ENCODE measurements around the gene DGAT2.

DGAT2 gene

DNA sequence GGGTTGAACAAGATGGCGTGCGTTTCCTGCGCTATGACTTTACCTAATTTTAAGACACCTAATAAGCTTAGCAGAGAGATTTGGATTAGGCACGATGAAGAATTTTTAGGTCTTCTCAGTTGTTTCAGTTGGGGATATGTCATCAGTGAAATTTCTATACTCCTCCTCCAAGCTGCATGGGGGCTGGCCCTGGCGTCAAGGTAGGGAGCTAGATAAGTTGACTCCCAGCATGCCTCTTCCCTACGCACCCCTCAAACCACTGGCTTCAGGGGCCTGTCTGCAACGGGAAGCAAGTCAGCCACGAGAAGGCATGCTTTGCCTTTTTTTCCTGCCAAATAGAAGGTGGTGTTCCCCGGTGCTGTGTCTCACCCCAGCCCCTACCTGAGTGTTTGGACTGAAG, 13.3 kb downstream of the DGAT2 start:
- no peak for DNase-seq

DNA sequence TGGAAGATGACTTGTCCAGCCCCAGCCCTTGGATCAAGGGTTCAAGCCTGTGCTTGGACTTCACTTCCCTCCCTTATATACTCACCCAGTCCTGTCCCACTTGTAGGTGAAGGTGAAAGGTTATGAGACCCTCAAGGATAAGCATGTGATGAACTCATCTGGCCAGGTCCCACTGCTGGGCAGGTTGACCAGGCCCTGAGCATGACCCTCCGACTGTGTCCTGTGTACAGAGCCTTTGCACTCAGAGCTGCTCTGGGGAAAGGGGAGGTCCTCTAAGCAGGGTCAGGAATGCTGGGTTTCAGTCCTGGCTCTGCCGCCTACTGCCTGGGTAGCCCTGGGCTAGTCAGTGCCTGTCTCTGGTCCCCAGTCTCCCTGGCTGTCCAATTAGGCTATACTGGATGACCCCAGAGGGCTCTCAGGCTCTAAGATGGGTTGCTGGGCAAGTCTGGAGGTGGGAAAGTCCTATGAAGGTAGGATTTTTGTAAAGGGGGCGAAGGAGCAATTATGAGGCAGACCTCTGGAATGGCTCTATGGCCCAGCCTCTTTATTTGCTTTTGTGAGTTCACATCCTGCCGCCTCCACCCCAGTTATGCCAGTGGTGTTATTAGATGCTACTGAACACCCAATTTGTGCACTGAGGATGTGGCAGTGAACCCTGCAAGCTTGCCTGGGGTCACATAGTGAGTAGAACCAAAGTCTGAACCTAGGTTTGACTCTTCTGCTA, 14.1 kb downstream of the DGAT2 start:
- no peak for DNase-seq

DNA sequence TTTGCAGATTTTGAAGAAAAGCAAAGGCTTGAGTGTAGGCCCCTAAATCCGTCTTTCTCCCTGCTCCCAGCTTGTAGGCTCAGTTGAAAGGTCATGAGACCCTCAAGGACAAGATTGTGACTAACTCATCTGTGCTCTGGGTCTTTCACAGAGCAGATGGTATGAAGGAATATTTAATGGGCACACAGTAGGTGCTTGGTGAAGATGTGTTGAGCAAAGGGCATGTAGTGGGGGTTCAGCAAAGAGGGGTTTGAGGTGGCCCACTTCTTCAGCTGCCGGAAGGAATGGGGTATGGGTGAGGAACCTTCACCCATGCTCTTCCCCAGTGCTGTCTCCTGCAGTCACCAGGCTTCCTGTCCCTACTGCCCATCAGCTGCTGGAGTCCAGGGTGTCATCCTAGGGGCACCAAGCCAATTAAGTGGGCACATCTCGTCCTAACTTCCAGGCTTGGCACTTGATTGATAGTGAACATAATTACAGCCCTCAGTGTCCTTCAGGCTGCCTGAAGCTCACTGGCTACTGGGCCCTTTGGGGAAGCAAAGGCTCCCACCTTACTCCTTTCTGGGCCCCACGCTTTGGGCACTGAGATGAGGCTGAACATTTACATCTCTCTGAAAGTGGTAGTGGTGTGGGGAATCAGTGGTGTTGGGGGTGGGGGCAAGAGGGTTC, 15.0 kb downstream of the DGAT2 start:
- DNase-seq: no peak

DNA sequence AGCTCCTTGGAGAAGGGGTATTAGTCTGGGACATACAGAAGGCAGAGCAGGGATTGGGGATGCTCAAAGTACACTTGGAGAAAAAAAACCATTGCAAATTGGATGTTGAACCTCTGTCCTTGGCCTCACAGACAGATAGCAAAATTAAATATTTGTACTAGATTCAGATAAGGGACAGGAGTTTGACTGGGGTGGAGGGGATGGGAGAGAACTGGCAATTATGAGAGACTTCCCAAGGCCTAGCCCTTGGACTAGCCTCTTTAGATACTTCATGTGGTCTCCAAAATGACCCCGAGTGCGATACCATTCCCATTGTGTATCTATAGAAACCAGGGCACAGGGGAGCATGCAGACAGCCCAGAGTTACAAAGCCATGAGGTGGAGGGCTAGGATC, 15.5 kb downstream of the DGAT2 start:
- DNase-seq: no peak

DNA sequence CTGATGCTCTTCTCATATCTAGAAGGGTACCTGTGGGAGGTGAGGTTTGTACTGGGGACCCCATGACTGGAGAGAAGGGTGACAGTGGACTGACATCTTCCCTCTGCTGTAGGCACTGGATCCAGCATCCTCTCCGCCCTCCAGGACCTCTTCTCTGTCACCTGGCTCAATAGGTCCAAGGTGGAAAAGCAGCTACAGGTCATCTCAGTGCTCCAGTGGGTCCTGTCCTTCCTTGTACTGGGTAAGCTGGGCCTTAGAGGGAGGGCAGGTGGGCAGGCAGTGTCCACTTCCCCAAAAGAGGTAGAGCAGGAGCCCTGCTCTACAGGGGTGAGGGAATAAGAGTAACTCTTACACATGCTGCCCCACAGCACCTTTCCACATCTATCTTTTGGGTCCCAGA, 15.9 kb downstream of the DGAT2 start:
- DNase-seq: no peak

DNA sequence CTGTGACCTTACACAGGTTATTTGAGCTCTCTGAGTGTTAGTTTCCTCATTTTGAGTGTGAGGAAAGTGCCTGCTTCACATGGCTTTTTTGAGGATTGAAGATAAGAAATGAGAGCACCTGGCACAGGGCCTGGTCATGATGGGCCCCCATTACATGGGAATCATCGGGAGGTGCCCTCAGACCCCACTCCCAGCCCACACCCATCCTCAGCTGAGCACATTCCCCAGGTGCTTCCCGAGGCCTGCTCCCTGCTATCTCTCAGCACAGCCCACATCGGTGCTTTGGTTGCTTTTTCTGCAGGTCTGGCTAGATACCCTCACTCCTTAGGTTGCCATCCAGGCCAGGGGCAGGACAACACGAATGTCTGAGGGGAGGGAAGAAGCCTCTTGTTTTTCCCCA, 16.6 kb downstream of the DGAT2 start:
- no peak for DNase-seq

DNA sequence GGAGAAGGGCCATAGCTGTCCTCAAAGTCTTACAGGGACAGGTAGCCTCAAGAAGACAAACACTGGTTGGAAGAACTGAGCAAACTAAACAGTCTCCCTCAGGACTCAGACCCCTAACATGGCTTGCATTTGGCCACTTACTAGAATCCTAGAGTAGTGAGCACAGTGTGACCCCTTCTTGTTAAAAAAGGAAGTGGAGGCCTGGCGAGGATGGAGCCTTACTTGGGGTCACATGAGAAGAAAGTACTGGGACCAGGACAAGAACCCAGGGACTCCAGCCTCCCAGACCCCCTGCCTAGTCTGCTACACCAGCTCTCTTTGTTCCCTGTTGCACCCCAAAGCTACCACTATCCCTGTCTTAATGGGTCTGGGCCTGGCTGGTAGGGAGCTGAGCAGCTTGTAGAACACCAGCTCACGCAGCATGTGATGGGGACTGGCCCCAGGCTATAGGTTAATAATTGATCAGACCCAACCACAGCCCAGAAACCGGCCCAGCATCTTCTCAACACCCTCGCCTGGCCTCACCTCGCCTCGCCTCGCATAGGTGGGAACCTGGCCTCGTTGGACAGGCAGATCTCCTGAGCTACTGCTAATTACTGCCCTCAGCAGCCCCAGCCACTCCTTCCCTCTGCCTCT, 17.6 kb downstream of the DGAT2 start:
- DNase-seq: no peak

DNA sequence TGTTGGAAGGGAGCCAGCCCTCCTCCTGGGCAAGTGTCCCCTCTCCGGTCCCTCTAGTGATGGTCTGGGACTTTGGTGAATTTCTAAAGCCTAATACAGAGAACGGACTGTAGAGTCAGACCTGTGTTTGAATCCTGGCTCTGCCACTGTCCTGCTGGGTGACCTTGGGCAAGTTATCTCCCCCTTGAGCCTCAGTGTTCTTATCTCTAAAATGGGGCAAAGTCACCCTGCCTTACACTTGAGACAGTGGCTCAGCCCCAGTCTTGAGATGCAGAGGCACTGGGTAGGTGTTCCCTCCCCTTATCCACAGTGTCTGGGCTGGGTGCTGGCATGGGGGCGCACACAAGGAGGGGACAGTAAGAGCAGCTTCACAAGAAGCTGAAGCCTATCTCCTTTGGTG, 20.9 kb downstream of the DGAT2 start:
- DNase-seq: no peak

DNA sequence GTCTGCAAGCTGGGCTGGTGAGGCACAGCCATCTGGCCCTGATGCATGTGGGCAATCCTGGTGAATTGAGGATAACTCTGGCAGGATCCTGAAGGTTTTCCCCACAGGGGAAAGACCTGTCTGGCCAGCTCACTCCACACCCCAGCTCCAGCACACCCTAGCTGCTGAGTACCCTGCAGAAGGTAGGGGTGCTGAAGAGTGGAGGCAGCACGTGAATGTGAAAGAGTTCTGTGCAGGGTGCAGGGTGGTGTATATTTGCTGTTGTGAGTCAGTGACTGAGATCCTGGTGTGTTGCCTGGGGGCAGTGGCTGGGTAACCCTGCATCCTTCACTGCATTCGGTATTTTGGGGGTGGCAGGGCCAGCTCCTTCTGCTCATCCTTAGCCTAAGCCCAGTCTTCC, 22.4 kb downstream of the DGAT2 start:
- no peak for DNase-seq

DNA sequence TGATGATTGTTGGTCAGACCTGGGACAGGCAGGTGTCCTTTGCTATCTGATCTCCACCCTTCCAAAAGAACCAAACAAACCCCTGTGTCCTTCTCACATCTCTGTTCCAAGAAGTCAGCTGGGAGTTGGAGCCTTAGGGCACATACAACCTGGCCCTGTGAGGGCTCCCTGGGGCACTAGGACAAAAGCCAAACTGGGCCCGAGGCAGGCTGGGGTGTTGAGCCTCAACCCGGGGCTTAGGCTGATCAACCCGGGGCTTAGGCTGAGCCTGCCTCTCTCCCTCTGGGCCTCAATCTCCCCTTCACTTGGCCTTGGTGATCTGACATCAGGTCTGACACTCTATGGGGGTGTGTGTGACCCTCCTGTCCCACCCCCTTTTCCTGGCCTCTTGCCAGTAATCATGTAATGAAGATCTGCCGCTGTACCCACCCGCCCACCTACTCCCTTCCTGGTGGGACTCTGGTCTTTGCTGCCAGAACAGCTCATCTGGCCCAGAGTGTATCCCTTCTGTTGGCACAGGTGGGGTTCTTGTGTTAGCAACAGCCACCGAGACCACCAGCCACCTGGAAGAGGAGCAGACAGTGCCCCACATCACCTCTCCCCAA, 23.7 kb downstream of the DGAT2 start:
- DNase-seq: no peak

DNA sequence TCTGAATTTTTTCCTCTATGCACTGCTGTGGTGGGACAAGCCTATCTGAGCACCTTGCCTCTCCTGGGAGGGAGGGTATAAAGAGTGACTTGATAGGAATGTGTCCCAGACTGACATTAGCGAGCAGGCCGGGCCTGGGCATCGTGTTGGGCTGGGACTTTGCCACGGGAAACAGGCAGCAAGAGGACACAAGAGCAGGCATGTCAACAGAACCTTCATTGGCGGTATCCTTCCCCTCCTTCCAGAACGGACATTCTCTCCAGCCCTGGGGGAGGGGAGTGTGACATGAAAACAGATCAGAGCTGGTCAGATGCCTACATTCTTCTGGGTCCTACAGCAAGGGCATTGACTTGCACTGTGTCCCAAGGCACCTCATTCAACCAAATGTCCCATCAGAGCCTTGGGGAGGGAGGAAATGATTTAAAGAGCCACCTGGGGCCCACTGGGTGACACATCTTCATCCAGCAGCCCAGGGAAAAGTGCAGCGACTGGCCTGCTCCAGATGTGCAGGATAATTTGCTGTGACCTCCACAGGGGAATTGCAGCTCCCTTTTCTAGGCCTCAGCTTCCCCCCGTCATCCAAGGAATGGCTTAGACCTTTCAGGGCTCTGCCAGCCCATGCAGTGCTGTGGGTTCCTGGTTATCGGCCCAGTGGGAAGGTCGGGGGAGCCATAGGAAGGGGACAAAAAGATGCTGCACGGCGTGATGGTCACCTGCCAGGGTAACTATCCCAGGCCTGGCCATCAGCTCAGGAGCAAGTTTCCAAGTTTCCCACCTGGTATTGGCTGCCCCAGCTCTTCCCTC, 24.6 kb downstream of the DGAT2 start:
- no peak for DNase-seq

DNA sequence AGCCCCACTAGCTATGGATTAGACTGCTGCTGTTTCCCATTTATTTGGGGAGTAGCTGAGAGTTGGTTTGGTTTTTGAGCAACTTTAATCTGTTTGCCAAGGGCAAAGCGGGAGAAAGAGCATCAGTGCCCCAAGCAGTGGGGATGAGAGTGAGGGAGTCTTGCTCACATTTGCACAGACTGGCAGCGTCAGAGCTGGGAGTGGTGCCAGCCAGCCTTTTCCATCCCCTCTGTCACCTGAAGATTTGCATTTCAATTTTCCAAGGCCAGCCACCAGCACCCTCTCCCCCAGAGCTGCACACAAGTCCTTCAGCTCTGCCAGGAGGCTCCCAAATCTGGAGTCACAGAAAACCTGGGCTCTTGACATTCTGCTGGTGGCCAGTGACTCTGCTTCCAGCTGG, 25.4 kb downstream of the DGAT2 start:
- DNase-seq: peak; percentile 8

DNA sequence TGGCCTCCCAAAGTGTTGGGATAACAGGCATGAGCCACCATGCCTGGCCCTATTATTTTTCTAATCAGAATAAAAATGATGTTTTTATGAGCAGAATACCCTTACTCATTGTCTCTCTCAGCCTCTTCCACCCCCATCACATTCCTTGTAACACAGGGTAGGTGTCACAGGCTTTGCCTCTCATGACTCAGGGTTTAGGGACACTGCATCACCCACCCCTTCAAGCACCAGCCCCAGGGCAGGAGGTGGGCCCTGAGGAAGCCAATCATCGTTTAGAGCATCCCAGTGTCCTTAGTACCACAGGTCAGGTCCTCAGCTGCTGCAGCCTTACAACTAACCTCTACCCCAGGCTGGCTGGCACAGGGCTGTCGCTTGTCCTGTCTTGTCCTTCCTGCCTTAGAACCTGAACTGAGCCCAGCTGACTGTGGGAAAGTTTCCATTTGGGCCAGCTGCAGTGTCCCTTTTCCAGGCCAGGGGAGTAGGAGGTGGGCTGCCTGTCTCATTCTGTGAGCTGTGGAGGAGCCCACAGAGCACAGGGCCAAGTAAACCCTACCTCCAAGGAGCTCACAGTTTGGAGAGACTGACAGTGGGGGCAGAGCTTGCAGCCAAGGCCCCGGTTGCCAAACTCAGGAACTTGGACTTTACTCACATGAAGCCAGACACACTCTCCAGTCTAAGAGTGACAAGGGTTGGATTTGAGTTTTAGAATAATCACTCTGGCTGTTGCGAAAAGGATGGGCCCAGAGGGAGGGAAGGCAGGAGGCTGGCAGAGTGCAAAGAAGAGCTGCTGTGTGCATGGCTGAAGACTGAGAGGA, 26.9 kb downstream of the DGAT2 start:
- no peak for DNase-seq

DNA sequence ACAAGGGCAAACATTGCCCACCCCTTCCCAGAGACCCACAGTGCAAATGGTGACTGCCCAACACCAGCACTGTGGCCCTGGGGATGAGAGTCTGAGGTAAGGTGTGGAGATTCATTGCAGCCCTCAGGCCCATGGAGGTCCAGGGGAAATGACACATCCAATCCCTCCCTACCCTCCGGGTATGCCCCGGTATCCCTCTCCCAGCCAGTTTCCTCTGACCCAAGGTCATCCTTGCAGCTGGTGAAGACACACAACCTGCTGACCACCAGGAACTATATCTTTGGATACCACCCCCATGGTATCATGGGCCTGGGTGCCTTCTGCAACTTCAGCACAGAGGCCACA, 27.5 kb downstream of the DGAT2 start:
- DNase-seq: no peak

DNA sequence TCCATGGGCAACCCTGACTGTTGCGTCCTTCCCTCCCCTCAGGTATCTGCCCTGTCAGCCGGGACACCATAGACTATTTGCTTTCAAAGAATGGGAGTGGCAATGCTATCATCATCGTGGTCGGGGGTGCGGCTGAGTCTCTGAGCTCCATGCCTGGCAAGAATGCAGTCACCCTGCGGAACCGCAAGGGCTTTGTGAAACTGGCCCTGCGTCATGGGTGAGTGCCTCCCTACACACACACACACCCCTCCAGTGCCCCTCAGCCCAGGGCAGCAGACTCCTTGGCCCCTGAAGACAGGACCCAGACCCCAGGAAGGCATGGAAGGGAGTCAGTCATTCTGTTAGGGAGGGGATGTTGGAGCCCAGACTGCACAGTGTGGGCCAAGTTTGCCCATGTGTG, 28.5 kb downstream of the DGAT2 start:
- no peak for DNase-seq

DNA sequence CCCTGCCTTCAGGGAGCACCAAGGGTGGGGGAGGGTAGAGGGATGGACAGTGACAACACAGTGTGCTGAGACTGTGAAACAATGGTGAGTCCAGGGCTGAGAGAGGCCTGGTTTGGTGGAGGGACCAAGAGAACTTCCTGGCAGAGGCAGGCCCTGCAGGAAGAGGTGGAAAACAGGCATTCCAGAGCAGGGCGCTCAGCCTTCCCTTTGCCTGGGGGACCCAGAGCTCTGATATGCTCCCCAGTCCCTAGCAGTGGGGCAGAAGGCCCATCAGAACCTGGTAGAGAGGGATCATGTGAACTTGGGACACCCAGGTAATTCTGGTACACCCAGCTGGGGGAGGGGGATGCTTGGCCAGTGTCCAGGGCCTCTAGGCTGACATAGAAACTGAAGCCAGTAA, 29.2 kb downstream of the DGAT2 start:
- DNase-seq: no peak

DNA sequence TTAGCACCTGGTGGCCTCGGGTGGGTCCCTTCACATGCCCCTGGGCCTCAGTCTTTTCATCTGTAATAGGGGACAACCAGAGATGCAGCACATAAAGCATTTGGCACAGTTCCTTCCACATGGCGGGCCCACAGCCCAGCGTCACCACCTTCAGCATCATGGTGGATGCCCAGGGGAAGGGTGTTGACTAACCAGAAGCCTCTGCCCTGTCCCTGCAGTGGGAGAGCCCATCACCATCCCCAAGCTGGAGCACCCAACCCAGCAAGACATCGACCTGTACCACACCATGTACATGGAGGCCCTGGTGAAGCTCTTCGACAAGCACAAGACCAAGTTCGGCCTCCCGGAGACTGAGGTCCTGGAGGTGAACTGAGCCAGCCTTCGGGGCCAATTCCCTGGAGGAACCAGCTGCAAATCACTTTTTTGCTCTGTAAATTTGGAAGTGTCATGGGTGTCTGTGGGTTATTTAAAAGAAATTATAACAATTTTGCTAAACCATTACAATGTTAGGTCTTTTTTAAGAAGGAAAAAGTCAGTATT, 31.6 kb downstream of the DGAT2 start:
- DNase-seq: no peak

DNA sequence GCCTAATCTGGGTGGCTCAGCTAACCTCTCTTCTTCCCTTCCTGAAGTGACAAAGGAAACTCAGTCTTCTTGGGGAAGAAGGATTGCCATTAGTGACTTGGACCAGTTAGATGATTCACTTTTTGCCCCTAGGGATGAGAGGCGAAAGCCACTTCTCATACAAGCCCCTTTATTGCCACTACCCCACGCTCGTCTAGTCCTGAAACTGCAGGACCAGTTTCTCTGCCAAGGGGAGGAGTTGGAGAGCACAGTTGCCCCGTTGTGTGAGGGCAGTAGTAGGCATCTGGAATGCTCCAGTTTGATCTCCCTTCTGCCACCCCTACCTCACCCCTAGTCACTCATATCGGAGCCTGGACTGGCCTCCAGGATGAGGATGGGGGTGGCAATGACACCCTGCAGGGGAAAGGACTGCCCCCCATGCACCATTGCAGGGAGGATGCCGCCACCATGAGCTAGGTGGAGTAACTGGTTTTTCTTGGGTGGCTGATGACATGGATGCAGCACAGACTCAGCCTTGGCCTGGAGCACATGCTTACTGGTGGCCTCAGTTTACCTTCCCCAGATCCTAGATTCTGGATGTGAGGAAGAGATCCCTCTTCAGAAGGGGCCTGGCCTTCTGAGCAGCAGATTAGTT, 32.3 kb downstream of the DGAT2 start:
- no peak for DNase-seq

DNA sequence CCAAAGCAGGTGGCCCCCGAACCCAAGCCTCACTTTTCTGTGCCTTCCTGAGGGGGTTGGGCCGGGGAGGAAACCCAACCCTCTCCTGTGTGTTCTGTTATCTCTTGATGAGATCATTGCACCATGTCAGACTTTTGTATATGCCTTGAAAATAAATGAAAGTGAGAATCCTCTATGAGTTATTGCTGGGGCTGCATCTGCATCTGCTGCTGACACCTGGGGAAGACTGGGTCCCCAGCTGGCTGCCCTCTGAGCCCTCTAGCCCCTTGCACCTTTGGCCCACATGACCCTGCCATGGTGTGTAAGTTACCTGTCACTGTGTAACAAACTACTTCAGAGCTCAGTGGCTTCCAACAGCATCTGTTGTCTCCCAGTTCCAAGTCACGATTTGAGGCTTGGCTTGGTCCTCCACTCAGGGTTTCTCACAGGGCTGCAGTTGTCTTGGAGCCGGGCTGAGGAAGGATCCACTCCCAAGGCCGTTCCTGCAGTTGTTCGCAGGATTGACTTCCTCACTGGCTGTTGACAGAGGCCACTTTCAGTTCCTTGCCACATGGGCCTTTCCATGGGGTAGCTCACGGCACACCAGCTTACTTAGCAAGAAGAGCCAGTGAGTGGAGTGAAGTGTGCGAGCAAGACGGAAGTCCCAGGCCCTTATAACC, 32.9 kb downstream of the DGAT2 start:
- no peak for DNase-seq

DNA sequence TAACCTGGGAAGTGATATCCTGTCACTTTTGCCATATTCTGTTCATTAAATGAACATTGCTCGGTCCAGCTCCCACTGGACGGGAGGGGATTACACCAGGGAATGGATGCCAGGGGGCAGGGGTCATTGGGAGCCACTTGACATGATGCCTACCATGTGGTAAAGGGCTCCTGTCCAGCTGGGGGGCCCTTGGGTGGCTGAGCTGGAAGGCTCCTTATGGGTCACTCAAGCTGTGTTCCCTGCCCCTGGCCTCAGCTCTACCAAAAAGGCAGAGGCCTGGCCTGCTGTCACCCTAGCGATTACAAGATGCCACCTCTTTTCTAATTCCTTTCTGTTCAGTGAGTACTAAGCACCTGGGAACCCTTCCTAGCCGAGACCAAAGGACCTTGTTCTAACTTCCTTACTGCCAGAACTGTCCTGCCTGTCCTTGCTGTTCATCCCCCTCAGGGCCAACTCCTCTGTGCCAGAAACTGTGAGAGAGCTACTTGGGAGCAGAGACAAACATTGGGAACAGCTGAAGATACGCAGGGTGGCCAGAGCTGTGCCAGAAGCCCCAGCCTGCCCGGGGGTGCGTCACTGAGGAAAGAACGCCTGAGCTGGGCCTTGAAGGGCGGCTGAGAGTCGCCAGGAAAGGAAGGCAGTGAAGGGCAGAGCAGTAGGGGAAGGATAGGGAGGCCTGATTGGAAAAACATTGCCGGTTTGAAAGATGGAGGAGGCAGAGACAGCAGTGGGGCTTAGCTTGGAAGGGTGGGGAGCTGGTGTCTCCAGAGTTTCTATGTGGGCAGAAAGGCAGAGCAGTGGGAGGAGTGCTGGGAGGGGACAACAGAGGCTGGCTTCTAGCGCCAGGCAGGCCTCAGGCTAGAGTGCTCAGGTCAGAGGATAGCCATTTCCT, 33.7 kb downstream of the DGAT2 start:
- no peak for DNase-seq
